Thoracic aorta (tissue), 2 donors: ENCODE data around the gene REV1. TPM values are rescaled to one million over a fixed set of nuclear protein-coding genes. Genes with fewer than 3 reads are reported as not detected.

ENCODE experiments used
- ATAC-seq: fragments of 150-250 bp; one replicate; pipeline ENCODE4 v1.8.0; 2017; ENCODE audit warnings: low read depth; ENCODE audit not compliant: insufficient number of reproducible peaks, low FRiP score
- DNase-seq: peaks from one replicate; pipeline ENCODE4 v3.0.0-alpha.2; 2020; ENCODE audit warnings: low spot score
- H3K27ac ChIP-seq, 2 donors: fragments of 200-600 bp; sonication (generic); 1 replicate in 1 of 2; 2 replicates in 1 of 2; pipeline ENCODE4 v1.5.1; 2016; ENCODE audit warnings: mild to moderate bottlenecking in 2 of 2, moderate library complexity in 2 of 2
- H3K27me3 ChIP-seq: fragments of 200-600 bp; sonication (generic); replicated peaks from 2 replicates; pipeline ENCODE4 v1.6.0; 2016; ENCODE audit warnings: mild to moderate bottlenecking; ENCODE audit not compliant: insufficient read depth
- H3K36me3 ChIP-seq: fragments of 200-600 bp; sonication (generic); one replicate; pipeline ENCODE4 v1.5.1; 2016
- H3K4me1 ChIP-seq, 2 donors: fragments of 200-600 bp; sonication (generic); 1 replicate in 1 of 2; 2 replicates in 1 of 2; pipeline versions ENCODE4 v1.5.1 to v1.6.0; 2016; ENCODE audit warnings: low read depth in 2 of 2, mild to moderate bottlenecking in 1 of 2; ENCODE audit not compliant: control insufficient read depth in 1 of 2
- H3K4me3 ChIP-seq: fragments of 200-600 bp; sonication (generic); 2 replicates; pipeline ENCODE4 v1.5.1; 2016; ENCODE audit warnings: mild to moderate bottlenecking
- H3K9me3 ChIP-seq: fragments of 200-600 bp; sonication (generic); 2 replicates; pipeline ENCODE4 v1.5.1; 2016
- total RNA-seq, 2 donors: library from RNA; depleted of rRNA; stranded (reverse); fragments of >200 nt; gene quantifications; one replicate each; pipeline versions ENCODE4 v1.1.0 to v1.2.3, GENCODE V29; 2016
- TF ChIP-seq, protein P1 (sequence below): fragments of 200-600 bp; sonication (generic); IDR thresholded peaks from one replicate; pipeline ENCODE4 v1.5.1; 2019; ENCODE audit warnings: antibody characterized with exemption

Gene REV1
- total RNA-seq, 2 donors from 2014 or later, result 48.3 to 107 TPM

DNA sequence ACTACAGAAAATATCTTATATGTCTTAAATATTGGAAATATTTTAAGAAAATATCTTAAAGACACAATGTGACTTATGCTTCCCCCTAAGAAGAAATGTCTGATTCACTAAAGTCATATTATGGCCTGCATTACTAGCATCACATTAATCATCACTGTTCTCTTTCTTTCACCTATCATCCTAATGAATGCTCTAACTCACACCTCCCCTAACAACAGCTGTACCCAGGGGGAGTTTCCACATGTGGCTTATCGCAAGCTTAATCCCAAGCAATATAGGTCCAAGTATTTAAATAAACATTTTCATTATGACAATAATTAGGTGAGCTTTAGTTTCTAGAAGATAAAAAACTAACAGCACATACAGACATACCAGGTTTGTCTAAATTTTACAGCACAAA, 39.6 kb downstream of the REV1 start:
- DNase-seq, result no peak
- Histone ChIP-seq H3K27me3 (no peaks in the 10 kb centered on the region), H3K4me3 (no peak overlapping the region), H3K36me3 (peaks cover 14% of the 10 kb centered on the region), H3K9me3 (no peaks in the 10 kb centered on the region), H3K4me1 (peaks cover 0 to 6% of the 10 kb centered on the region in 2 donors), H3K27ac (no peak overlapping the region)
- TF ChIP-seq, protein P1, sequence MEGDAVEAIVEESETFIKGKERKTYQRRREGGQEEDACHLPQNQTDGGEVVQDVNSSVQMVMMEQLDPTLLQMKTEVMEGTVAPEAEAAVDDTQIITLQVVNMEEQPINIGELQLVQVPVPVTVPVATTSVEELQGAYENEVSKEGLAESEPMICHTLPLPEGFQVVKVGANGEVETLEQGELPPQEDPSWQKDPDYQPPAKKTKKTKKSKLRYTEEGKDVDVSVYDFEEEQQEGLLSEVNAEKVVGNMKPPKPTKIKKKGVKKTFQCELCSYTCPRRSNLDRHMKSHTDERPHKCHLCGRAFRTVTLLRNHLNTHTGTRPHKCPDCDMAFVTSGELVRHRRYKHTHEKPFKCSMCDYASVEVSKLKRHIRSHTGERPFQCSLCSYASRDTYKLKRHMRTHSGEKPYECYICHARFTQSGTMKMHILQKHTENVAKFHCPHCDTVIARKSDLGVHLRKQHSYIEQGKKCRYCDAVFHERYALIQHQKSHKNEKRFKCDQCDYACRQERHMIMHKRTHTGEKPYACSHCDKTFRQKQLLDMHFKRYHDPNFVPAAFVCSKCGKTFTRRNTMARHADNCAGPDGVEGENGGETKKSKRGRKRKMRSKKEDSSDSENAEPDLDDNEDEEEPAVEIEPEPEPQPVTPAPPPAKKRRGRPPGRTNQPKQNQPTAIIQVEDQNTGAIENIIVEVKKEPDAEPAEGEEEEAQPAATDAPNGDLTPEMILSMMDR, result no peak
- ATAC-seq, result no peak

DNA sequence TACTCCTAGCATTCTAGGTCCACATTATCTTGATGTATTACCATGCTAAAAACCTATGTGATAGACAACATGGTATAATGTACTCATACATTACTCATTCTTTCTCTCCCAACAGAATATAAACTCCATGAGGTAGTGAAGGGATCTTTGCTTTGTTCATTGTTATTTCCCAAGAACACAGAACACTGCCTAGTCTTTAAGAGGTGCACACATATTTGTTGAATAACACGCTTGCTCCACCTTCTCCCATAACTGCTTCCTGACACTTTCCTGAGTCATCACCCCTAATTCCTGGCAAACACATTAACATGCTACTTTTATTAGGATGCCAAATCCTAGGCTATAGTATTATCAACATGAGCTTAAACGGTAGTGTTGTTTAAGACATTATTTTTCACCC, 41.3 kb downstream of the REV1 start:
- ATAC-seq, result no peak
- Histone ChIP-seq H3K4me3 (no peak overlapping the region), H3K27ac (no peak overlapping the region), H3K9me3 (no peaks in the 10 kb centered on the region), H3K36me3 (peaks cover 14% of the 10 kb centered on the region), H3K27me3 (no peaks in the 10 kb centered on the region), H3K4me1 (peaks cover 0 to 11% of the 10 kb centered on the region in 2 donors)
- TF ChIP-seq, protein P1, result no peak
- no peak for DNase-seq

DNA sequence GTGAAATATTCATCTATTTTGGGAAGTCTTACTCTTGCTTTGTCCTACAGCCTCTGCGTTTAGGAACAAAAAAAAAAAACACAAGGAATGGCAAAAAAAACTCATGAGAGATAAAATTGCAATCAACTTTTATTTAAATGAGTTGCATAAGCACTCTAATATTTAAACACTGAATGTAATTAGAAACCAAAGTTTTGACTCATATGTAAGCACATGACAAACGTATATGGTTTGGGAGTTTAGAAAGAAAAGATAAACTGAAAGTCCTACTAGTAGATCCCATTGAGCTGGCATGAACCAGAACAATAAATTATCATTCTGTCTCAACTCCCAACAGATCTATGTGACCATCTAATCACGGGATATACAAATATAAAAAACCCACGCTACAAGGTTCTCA, 44.8 kb downstream of the REV1 start:
- Histone ChIP-seq H3K36me3 (peaks cover 16% of the 10 kb centered on the region), H3K4me1 (peaks cover 0 to 5% of the 10 kb centered on the region in 2 donors), H3K4me3 (no peak overlapping the region), H3K9me3 (no peaks in the 10 kb centered on the region), H3K27ac (no peak overlapping the region), H3K27me3 (no peaks in the 10 kb centered on the region)
- ATAC-seq (no peak), DNase-seq (no peak)
- TF ChIP-seq, protein P1, result no peak

GRCh38 chr2:99444222-99444621, 45.6 kb downstream of the REV1 start:
- Histone ChIP-seq H3K4me1 (peaks cover 0 to 5% of the 10 kb centered on the region in 2 donors), H3K4me3 (no peak overlapping the region), H3K27ac (no peak overlapping the region), H3K27me3 (no peaks in the 10 kb centered on the region), H3K36me3 (peaks cover 16% of the 10 kb centered on the region), H3K9me3 (no peaks in the 10 kb centered on the region)
- DNase-seq, result no peak
- ATAC-seq, result no peak
- TF ChIP-seq, protein P1, result no peak

DNA sequence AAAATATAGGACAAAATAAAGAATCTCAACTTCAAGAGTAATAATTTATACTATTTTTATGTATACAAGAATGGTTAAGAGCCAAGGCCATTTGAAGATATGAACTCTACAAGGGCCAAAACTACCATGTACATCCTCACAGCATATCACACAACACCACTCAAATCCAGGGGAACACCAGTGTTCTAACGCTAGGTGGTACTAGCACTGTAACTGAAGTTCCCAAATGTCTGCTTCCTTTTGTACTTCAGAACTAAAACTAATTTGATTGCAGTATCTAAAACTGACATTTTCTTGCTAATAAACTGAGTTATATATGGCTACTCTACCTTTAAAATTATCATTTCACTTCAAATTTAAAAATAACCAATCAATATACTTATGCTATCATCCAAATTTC, 47.0 kb downstream of the REV1 start:
- H3K27me3 ChIP-seq, result no peaks in the 10 kb centered on the region
- H3K4me1 ChIP-seq, result peaks cover 0 to 5% of the 10 kb centered on the region in 2 donors
- H3K36me3 ChIP-seq, result peaks cover 9% of the 10 kb centered on the region
- no peaks in the 10 kb centered on the region for H3K9me3 ChIP-seq
- TF ChIP-seq, protein P1, result no peak
- ATAC-seq (no peak), DNase-seq (no peak)
- H3K4me3 ChIP-seq, result no peak overlapping the region
- H3K27ac ChIP-seq, result no peak overlapping the region
